GM21381 (cell line): Measurements from ENCODE around the gene NFIX.
"Not testable (repeated sequence)": the region's sequence is repeated elsewhere in the genome, so short reads cannot be mapped to it uniquely, and the experiment has no call there.

Experiments used
- ATAC-seq: cut with Tn5 transposase; IDR thresholded peaks from one replicate; pipeline ENCODE4 v1.9.1; 2021; ENCODE audit warnings: mild to moderate bottlenecking, moderate library complexity; ENCODE audit not compliant: unreplicated experiment

Gene NFIX

GRCh38 chr19:12994701-12995595 is at the start of gene NFIX:
Gene NFIX (plus strand): TSS chr19:12995475. CDS start chr19:12995838, 363 bp downstream.
- no peak for ATAC-seq

GRCh38 chr19:12945479-12946091 is 49.7 kb upstream of the NFIX start, which contains the start of gene RAD23A:
Gene RAD23A (plus strand): TSS chr19:12945862. CDS start chr19:12945949, 87 bp downstream.
- ATAC-seq = peak; percentile 78

GRCh38 chr19:12946092-12946721 is 49.1 kb upstream of the NFIX start:
- ATAC-seq = peak; percentile 38

GRCh38 chr19:12946731-12947496 is 48.4 kb upstream of the NFIX start:
- ATAC-seq = no peak

DNA sequence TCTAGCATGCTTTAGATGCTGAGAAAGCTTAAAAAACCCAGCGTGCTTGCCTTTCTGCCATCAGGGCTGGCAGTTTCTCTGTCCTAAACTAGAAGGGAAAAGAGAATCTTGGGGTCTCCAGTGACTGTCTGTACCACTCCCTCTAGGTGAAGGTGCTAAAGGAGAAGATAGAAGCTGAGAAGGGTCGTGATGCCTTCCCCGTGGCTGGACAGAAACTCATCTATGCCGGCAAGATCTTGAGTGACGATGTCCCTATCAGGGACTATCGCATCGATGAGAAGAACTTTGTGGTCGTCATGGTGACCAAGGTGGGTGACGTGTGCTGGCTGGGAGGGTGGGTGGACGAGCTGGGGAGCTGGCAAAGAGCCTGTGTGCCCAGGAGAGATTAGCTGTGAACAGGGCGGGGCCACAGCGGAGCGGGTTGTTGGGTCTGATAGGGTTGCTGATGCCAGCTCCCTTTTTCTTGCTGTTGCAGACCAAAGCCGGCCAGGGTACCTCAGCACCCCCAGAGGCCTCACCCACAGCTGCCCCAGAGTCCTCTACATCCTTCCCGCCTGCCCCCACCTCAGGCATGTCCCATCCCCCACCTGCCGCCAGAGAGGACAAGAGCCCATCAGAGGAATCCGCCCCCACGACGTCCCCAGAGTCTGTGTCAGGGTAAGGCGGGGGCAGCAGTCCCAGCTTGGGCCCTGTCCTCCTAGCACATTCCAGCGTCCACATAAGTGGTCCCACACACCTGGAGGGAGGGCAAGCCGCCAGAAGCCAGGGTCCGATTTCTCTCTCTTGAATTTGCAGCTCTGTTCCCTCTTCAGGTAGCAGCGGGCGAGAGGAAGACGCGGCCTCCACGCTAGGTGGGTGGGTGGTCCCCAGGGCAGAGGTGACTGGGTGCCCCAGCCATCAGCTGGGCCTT is 47.3 kb upstream of the NFIX start:
- ATAC-seq = no peak

DNA sequence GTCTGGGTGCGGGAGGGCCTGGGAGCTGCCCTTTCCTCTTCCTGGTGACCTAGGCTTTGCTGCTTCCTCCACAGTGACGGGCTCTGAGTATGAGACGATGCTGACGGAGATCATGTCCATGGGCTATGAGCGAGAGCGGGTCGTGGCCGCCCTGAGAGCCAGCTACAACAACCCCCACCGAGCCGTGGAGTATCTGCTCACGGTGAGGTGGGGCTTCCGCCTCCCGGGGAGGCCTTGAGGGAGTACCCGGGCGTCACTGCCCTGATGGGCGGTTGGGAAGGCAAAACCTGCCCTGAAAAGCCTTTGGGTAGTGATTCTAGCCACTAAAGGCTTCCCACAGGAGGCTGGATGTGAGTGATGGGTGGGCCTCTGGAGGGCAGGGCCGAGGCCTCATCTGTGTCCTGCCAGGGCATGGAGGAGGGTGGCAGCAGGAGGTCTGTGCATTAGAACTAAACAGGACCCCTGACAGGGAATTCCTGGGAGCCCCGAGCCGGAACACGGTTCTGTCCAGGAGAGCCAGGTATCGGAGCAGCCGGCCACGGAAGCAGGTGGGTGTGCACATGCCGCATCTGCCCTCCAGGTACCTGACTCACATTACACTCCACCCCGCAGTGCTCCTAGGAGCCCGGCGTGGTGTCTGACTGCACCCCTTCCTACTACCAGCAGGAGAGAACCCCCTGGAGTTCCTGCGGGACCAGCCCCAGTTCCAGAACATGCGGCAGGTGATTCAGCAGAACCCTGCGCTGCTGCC is 46.5 kb upstream of the NFIX start:
- no peak for ATAC-seq

DNA sequence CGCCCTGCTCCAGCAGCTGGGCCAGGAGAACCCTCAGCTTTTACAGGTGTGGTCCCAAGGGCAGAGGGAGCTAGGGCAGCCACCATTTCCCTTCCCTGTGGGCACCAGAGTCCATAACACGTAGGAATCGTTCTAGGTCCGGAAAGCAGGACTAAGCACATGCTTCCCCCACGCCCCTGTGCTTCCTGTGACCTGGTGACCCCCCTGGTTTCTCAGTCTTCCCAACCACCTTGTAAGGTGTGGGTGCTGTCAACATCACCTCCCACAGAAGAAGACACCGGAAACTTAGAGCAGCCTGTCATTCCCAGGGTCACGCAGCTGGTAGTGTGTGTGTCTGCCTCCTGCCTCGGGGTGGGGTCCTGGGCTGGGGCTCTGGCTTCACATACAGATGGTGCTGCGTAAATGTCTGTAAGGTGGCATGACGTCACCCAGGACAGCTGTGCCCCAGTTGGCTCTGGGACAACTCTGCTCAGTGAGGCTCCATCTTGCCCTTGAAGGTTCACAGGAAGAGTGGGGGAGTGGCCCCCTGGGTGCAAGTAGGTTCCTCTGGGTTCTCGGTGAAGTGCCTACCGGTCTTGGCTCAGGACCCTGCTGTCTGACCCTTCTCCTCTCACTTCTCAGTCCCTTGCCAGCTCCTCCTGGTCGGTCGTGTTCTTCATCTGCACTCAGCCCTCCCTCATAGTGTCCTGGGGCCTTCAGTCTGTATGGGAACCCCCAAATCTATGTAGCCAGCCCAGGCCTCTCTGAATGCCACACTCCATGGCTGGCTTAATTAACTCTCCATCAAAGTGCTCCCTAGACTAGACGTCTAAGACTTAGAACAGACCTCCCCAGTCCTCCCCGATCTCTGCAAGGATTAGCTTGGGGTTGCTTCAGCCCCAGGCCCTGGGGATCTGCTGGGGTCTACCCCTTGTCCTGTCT is 45.7 kb upstream of the NFIX start:
- no peak for ATAC-seq

DNA sequence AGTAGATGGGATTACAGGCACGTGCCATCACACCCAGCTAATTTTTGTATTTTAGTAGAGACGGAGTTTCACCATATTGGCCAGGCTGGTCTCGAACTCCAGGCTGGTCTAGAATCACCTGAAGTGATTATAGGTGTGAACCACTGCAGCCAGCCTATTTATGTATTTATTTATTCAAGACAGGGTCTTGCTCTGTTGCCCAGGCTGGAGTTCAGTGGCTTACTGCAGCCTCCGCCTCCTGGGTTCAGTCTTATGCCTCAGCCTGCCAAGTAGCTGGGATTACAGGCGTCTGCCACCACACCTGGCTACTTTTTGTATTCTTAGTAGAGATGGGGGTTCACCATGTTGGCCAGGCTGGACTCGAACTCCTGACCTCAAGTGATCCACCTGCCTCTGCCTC is 43.2 kb upstream of the NFIX start:
- ATAC-seq = not testable (repeated sequence)

GRCh38 chr19:12952488-12953137 is 42.7 kb upstream of the NFIX start:
- no peak for ATAC-seq

GRCh38 chr19:12953138-12953798 is 42.0 kb upstream of the NFIX start:
- ATAC-seq = no peak

- no peak for ATAC-seq
Measured at GRCh38 chr19:12953799-12954611, 41.3 kb upstream of the NFIX start.

GRCh38 chr19:12954612-12954962 is 40.7 kb upstream of the NFIX start:
- no peak for ATAC-seq

- ATAC-seq = not testable (repeated sequence)
Measured at GRCh38 chr19:12955575-12955974, 39.7 kb upstream of the NFIX start.

- no peak for ATAC-seq
Measured at GRCh38 chr19:12955996-12956395, 39.3 kb upstream of the NFIX start.

DNA sequence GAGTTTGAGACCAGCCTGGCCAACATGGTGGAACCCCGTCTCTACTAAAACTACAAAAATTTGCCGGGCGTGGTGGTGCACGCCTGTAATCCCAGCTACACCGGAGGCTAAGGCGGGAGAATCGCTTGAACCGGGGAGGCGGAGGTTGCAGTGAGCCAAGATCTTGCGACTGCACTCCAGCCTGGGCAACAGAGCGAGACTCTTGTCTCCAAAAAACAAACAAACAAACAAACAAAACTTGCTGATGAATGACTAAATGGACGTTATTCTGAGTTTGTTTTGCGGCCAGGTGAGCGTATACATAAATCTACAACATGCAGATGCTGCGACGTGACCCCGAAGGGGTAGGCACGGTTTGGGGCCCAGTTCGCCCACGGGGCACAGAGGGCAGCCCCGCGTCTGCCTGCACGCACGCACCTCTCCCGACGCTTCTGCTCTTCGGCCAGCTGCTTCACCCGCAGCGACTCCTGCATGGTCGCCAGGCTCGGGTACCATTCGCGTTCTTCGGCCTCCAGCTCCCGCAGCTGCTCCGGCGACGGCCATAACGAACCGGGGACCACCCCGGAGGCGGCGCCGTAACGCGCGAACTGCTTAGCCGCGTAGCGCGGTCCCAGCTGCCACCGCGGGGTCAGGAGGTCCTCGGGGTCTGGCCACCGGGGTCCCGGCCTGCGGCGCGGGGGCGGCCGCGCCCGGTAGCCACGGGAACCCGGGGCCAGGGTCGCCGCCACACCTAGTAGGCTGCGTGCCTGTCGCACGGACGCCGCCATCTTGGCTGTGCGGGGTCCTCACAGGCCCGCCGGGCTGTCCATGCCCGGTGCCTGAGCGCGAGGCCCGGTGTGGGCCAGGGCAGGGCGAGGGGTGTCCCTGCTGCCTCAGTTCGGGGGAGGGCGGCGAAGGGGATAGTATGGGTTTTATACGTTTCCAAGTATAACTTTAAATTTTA is 38.6 kb upstream of the NFIX start, which contains the start of gene GADD45GIP1:
Gene GADD45GIP1 (minus strand): TSS at position 778 of the 943 bp plus-strand sequence. CDS start 11 bp downstream, at position 767.
- peak; percentile 89 for ATAC-seq
